ENCODE measurements around the gene VSTM2L.

DNA sequence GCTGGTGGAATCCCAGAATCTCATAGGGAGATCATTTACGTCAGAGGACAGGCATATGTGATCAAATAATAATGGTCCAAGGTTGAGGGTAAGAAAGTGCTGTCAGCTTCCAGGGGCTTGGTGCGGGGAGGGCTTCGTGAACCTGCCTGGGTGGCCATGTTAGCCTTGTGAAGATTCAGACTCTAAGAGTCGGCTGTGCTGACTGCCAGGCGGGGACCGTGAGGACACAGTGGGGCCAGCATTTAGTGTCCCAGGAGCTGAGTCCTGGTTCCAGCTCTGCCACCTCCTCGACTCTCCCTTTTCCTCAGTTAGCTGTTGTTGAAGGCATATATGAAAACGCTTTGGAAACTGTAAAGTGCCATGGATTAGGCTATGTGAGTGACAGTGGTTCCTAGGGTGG lies 33.5 kb downstream of the VSTM2L start:
- TF ChIP-seq, protein P1, sequence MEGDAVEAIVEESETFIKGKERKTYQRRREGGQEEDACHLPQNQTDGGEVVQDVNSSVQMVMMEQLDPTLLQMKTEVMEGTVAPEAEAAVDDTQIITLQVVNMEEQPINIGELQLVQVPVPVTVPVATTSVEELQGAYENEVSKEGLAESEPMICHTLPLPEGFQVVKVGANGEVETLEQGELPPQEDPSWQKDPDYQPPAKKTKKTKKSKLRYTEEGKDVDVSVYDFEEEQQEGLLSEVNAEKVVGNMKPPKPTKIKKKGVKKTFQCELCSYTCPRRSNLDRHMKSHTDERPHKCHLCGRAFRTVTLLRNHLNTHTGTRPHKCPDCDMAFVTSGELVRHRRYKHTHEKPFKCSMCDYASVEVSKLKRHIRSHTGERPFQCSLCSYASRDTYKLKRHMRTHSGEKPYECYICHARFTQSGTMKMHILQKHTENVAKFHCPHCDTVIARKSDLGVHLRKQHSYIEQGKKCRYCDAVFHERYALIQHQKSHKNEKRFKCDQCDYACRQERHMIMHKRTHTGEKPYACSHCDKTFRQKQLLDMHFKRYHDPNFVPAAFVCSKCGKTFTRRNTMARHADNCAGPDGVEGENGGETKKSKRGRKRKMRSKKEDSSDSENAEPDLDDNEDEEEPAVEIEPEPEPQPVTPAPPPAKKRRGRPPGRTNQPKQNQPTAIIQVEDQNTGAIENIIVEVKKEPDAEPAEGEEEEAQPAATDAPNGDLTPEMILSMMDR (IDR thresholded peaks at IDR 0.05), result no peak
- TF ChIP-seq ZFX (IDR thresholded peaks at IDR 0.05; ENCODE audit: borderline replicate concordance), result no peak

Measured in 22Rv1 (cell line).